Measurements from ENCODE around the gene NYNRIN. TPM values are rescaled to one million over a fixed set of nuclear protein-coding genes. Genes with fewer than 3 reads are reported as not detected.
A peak's percentile ranks its signal among the peaks of the same experiment; 100 is the strongest.
"Not testable (repeated sequence)": the region's sequence is repeated elsewhere in the genome, so short reads cannot be mapped to it uniquely, and the experiment has no call there.

The NYNRIN gene
- total RNA-seq, 4 donors from 2014 or later = 6.9 to 19.9 (median 11.5) TPM

- TF ChIP-seq POLR2AphosphoS5 (IDR thresholded peaks at IDR 0.05) = peak; percentile 96
- peak in 1 of 4 experiments; percentile 14 for TF ChIP-seq CTCF (IDR thresholded peaks at IDR 0.05)
- peak; percentile 78 to 79 for TF ChIP-seq POLR2A (IDR thresholded peaks at IDR 0.05)
- TF ChIP-seq EP300 (IDR thresholded peaks at IDR 0.05) = no peak
- Histone ChIP-seq H3K27ac (peak within 1 kb of the TSS; percentile 94 to 100 (median 99)), H3K36me3 (peaks cover 0 to 40% of the 10 kb centered on the region in 2 donors), H3K27me3 (no peaks in the 10 kb centered on the region), H3K9me3 (no peaks in the 10 kb centered on the region), H3K4me1 (peaks cover 5 to 51% (median 9%) of the 10 kb centered on the region in 3 donors), H3K4me3 (peak within 1 kb of the TSS; percentile 60 to 76)
- WGBS, 2 donors (ENCODE audit: low coverage in 1 of 2) = 0% methylated on average over 4 of the region's 52 CpGs; no CpG with 5 or more reads in 1 of the 2 donors
- peak; percentile 97 for ATAC-seq
Observed at GRCh38 chr14:24442240-24443052, 43.6 kb downstream of the NYNRIN start, which contains the start of gene SDR39U1. TSS of gene SDR39U1 (minus strand) at chr14:24442776. CDS start at chr14:24442769, 7 bp downstream.

GRCh38 chr14:24443053-24443665, 44.4 kb downstream of the NYNRIN start:
- no peak for ATAC-seq
- H3K27ac ChIP-seq = peak overlapping the region; percentile 94 to 100 (median 99)
- 0 to 2% methylated on average over 6 of the region's 7 CpGs for WGBS, 2 donors (ENCODE audit: low coverage in 1 of 2)

GRCh38 chr14:24450828-24451227, 52.0 kb downstream of the NYNRIN start:
- not testable (repeated sequence) for H3K4me1 ChIP-seq, ATAC-seq, H3K27ac ChIP-seq, H3K36me3 ChIP-seq, H3K4me3 ChIP-seq, H3K9me3 ChIP-seq, H3K27me3 ChIP-seq
- WGBS, 2 donors (ENCODE audit: low coverage in 1 of 2) = 78 to 84% methylated on average over 1 to 2 of the region's 2 CpGs

More at GRCh38 chr14:24443053-24443665, 44.4 kb downstream of the NYNRIN start:
- TF ChIP-seq CTCF (IDR thresholded peaks at IDR 0.05) = no peak
- no peak for TF ChIP-seq POLR2AphosphoS5 (IDR thresholded peaks at IDR 0.05)
- TF ChIP-seq POLR2A (IDR thresholded peaks at IDR 0.05) = no peak
- no peak for TF ChIP-seq EP300 (IDR thresholded peaks at IDR 0.05)
- Histone ChIP-seq H3K9me3 (no peaks in the 10 kb centered on the region), H3K4me3 (peak overlapping the region; percentile 60 to 76), H3K36me3 (peaks cover 0 to 33% of the 10 kb centered on the region in 2 donors), H3K4me1 (peaks cover 5 to 44% (median 9%) of the 10 kb centered on the region in 3 donors), H3K27me3 (no peaks in the 10 kb centered on the region)

- H3K36me3 ChIP-seq = no peaks in the 10 kb centered on the region
- H3K9me3 ChIP-seq = peaks cover 0 to 3% (median 0%) of the 10 kb centered on the region in 3 donors
- H3K27me3 ChIP-seq = no peaks in the 10 kb centered on the region
- no peak for ATAC-seq
- no peak overlapping the region for H3K27ac ChIP-seq
- no peaks in the 10 kb centered on the region for H3K4me1 ChIP-seq
- H3K4me3 ChIP-seq = no peak overlapping the region
- TF ChIP-seq EP300 (IDR thresholded peaks at IDR 0.05) = no peak
- no peak for TF ChIP-seq CTCF (IDR thresholded peaks at IDR 0.05)
- no peak for TF ChIP-seq POLR2AphosphoS5 (IDR thresholded peaks at IDR 0.05)
- no peak for TF ChIP-seq POLR2A (IDR thresholded peaks at IDR 0.05)
Observed at GRCh38 chr14:24456980-24457379, 58.2 kb downstream of the NYNRIN start.

GRCh38 chr14:24458736-24459135, 59.9 kb downstream of the NYNRIN start:
- no peaks in the 10 kb centered on the region for H3K4me1 ChIP-seq
- no peak for ATAC-seq
- no peak for TF ChIP-seq CTCF (IDR thresholded peaks at IDR 0.05)
- TF ChIP-seq POLR2AphosphoS5 (IDR thresholded peaks at IDR 0.05) = no peak
- TF ChIP-seq EP300 (IDR thresholded peaks at IDR 0.05) = no peak
- TF ChIP-seq POLR2A (IDR thresholded peaks at IDR 0.05) = no peak
- no CpG with 5 or more reads among the region's 1 CpG for WGBS, 2 donors (ENCODE audit: low coverage in 1 of 2)
- H3K36me3 ChIP-seq = no peaks in the 10 kb centered on the region
- peaks cover 0 to 3% (median 0%) of the 10 kb centered on the region in 3 donors for H3K9me3 ChIP-seq
- no peak overlapping the region for H3K4me3 ChIP-seq
- H3K27ac ChIP-seq = no peak overlapping the region
- no peaks in the 10 kb centered on the region for H3K27me3 ChIP-seq
